Fibroblast of peridontal ligament (primary cell): ENCODE data around the gene PSAPL1.
"Not testable (repeated sequence)": the region's sequence is repeated elsewhere in the genome, so short reads cannot be mapped to it uniquely, and the experiment has no call there.

Experiments
- DNase-seq: peaks from one replicate; pipeline ENCODE4 v3.0.0-alpha.2; 2010; ENCODE audit errors: extremely low read depth

Gene PSAPL1

GRCh38 chr4:7459471-7459870, 24.7 kb upstream of the PSAPL1 start:
- DNase-seq: no peak

- DNase-seq: no peak
These were observed 23.7 kb upstream of the PSAPL1 start for GRCh38 chr4:7458477-7458876.

- DNase-seq: no peak
These were observed 23.3 kb upstream of the PSAPL1 start for GRCh38 chr4:7458066-7458425.

GRCh38 chr4:7457201-7458065, 22.7 kb upstream of the PSAPL1 start:
- DNase-seq: no peak

GRCh38 chr4:7452802-7453201, 18.1 kb upstream of the PSAPL1 start:
- not testable (repeated sequence) for DNase-seq

- DNase-seq: no peak
These were observed 17.1 kb upstream of the PSAPL1 start for GRCh38 chr4:7451800-7452199.

- no peak for DNase-seq
These were observed 16.7 kb upstream of the PSAPL1 start for GRCh38 chr4:7451434-7451789.

GRCh38 chr4:7450775-7451433, 16.2 kb upstream of the PSAPL1 start:
- DNase-seq: no peak

GRCh38 chr4:7448036-7448435, 13.3 kb upstream of the PSAPL1 start:
- DNase-seq: no peak

GRCh38 chr4:7447236-7447635, 12.5 kb upstream of the PSAPL1 start:
- no peak for DNase-seq

- no peak for DNase-seq
These were observed 10.0 kb upstream of the PSAPL1 start for GRCh38 chr4:7444731-7445130.

- no peak for DNase-seq
These were observed 9.6 kb upstream of the PSAPL1 start for GRCh38 chr4:7444314-7444713.

GRCh38 chr4:7442574-7443162, 7.9 kb upstream of the PSAPL1 start:
- DNase-seq: no peak

- DNase-seq: no peak
These were observed 6.5 kb upstream of the PSAPL1 start for GRCh38 chr4:7441201-7441600.

- no peak for DNase-seq
These were observed 5.0 kb upstream of the PSAPL1 start for GRCh38 chr4:7439699-7440098.

GRCh38 chr4:7436256-7436655, 1.5 kb upstream of the PSAPL1 start:
- DNase-seq: no peak

- no peak for DNase-seq
These were observed 836 bp upstream of the PSAPL1 start for GRCh38 chr4:7435471-7436061.

GRCh38 chr4:7434141-7434765, 477 bp downstream of the PSAPL1 start:
- no peak for DNase-seq

GRCh38 chr4:7433376-7434140, 1.2 kb downstream of the PSAPL1 start:
- DNase-seq: no peak

GRCh38 chr4:7432531-7433375, 2.0 kb downstream of the PSAPL1 start:
- no peak for DNase-seq
